GM23338 (cell line): ENCODE data around the gene AGRP.

Source experiments
- CREB1 ChIP-seq: fragments of 250-450 bp; sonication (Bioruptor Pico); IDR thresholded peaks from 2 replicates; pipeline ENCODE4 v1.5.0; 2020; ENCODE audit warnings: low read depth, mild to moderate bottlenecking, moderate library complexity
- EZH2 ChIP-seq: fragments of 200-600 bp; sonication (generic); IDR thresholded peaks from one replicate; pipeline ENCODE4 v1.8.0; 2017; ENCODE audit warnings: antibody characterized with exemption, mild to moderate bottlenecking, low read depth; ENCODE audit not compliant: unreplicated experiment
- EZH2phosphoT487 ChIP-seq: fragments of 200-600 bp; sonication (generic); IDR thresholded peaks from one replicate; pipeline ENCODE4 v1.8.1; 2018; ENCODE audit warnings: antibody characterized with exemption; ENCODE audit not compliant: unreplicated experiment
- POLR2AphosphoS5 ChIP-seq: IDR thresholded peaks from 2 replicates; pipeline ENCODE4 v1.6.1; 2016; ENCODE audit warnings: antibody characterized with exemption, low read depth
- STAT1 ChIP-seq: IDR thresholded peaks from one replicate; pipeline ENCODE4 v1.6.1; 2016; ENCODE audit warnings: antibody characterized with exemption; ENCODE audit not compliant: unreplicated experiment
- ZNF114 ChIP-seq: fragments of 250-450 bp; sonication (Bioruptor Pico); IDR thresholded peaks from 2 replicates; pipeline ENCODE4 v1.5.0; 2020; ENCODE audit warnings: mild to moderate bottlenecking, moderate library complexity
- TF ChIP-seq, protein P1 (sequence below), 2 experiments: fragments of 200-600 bp in 1 of 2; sonication (generic) in 1 of 2; conservative IDR thresholded peaks; 2 replicates each; pipeline versions ENCODE4 v1.5.1 to v1.6.1; 2016 to 2017; ENCODE audit warnings: antibody characterized with exemption in 2 of 2, low read depth in 2 of 2, mild to moderate bottlenecking in 2 of 2, moderate library complexity in 1 of 2
- TF ChIP-seq, protein P2 (sequence below): IDR thresholded peaks from one replicate; pipeline ENCODE4 v1.6.1; 2018; ENCODE audit warnings: antibody characterized with exemption; ENCODE audit not compliant: unreplicated experiment
- TF ChIP-seq, protein P3 (sequence below): IDR thresholded peaks from 2 replicates; pipeline ENCODE4 v1.6.1; 2016; ENCODE audit warnings: antibody characterized with exemption

DNA sequence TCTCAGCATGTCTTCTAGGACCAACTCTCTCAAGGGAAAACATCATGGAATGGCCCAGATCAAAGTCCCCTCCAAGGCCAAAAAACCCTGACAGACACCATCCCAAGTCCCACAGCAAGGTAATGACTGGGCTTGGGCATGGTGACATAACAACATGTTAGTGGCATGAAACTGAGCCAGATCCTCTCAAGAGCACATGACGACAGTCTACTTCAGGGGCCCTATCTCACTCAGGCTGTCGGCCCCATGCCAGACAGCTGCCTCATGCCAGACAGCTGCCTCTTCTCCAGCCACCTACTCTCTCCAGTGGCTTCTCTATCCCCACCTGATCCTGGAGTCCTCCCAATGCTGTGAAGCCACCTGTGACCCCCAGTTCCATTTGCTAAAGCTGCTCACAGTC lies 34.0 kb downstream of the AGRP start:
- no peak for TF ChIP-seq ZNF114 (CRISPR knock-in tag)
- TF ChIP-seq, protein P1, sequence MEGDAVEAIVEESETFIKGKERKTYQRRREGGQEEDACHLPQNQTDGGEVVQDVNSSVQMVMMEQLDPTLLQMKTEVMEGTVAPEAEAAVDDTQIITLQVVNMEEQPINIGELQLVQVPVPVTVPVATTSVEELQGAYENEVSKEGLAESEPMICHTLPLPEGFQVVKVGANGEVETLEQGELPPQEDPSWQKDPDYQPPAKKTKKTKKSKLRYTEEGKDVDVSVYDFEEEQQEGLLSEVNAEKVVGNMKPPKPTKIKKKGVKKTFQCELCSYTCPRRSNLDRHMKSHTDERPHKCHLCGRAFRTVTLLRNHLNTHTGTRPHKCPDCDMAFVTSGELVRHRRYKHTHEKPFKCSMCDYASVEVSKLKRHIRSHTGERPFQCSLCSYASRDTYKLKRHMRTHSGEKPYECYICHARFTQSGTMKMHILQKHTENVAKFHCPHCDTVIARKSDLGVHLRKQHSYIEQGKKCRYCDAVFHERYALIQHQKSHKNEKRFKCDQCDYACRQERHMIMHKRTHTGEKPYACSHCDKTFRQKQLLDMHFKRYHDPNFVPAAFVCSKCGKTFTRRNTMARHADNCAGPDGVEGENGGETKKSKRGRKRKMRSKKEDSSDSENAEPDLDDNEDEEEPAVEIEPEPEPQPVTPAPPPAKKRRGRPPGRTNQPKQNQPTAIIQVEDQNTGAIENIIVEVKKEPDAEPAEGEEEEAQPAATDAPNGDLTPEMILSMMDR (conservative IDR thresholded peaks at IDR 0.05; ENCODE audit: low read depth in 2 of 2): no peak
- no peak for TF ChIP-seq EZH2
- TF ChIP-seq CREB1 (CRISPR knock-in tag): no peak
- TF ChIP-seq, protein P2, sequence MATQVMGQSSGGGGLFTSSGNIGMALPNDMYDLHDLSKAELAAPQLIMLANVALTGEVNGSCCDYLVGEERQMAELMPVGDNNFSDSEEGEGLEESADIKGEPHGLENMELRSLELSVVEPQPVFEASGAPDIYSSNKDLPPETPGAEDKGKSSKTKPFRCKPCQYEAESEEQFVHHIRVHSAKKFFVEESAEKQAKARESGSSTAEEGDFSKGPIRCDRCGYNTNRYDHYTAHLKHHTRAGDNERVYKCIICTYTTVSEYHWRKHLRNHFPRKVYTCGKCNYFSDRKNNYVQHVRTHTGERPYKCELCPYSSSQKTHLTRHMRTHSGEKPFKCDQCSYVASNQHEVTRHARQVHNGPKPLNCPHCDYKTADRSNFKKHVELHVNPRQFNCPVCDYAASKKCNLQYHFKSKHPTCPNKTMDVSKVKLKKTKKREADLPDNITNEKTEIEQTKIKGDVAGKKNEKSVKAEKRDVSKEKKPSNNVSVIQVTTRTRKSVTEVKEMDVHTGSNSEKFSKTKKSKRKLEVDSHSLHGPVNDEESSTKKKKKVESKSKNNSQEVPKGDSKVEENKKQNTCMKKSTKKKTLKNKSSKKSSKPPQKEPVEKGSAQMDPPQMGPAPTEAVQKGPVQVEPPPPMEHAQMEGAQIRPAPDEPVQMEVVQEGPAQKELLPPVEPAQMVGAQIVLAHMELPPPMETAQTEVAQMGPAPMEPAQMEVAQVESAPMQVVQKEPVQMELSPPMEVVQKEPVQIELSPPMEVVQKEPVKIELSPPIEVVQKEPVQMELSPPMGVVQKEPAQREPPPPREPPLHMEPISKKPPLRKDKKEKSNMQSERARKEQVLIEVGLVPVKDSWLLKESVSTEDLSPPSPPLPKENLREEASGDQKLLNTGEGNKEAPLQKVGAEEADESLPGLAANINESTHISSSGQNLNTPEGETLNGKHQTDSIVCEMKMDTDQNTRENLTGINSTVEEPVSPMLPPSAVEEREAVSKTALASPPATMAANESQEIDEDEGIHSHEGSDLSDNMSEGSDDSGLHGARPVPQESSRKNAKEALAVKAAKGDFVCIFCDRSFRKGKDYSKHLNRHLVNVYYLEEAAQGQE: no peak
- no peak for TF ChIP-seq POLR2AphosphoS5
- no peak for TF ChIP-seq EZH2phosphoT487
- no peak for TF ChIP-seq STAT1
- TF ChIP-seq, protein P3, sequence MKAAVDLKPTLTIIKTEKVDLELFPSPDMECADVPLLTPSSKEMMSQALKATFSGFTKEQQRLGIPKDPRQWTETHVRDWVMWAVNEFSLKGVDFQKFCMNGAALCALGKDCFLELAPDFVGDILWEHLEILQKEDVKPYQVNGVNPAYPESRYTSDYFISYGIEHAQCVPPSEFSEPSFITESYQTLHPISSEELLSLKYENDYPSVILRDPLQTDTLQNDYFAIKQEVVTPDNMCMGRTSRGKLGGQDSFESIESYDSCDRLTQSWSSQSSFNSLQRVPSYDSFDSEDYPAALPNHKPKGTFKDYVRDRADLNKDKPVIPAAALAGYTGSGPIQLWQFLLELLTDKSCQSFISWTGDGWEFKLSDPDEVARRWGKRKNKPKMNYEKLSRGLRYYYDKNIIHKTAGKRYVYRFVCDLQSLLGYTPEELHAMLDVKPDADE: no peak
